A673 (cell line): ENCODE results near the gene POU4F2.

Experiments used
- CTCF ChIP-seq: fragments of 300-800, 200-600 bp; sonication (generic); conservative IDR thresholded peaks from 2 replicates; pipeline ENCODE4 v1.5.1; 2017; ENCODE audit warnings: low read depth, mild to moderate bottlenecking, antibody characterized with exemption, low read length, moderate library complexity, mixed read lengths
- EZH2 ChIP-seq: fragments of 200-600 bp; sonication (generic); IDR thresholded peaks from 2 replicates; pipeline ENCODE4 v1.6.1; 2017; ENCODE audit warnings: borderline replicate concordance, low read depth, mild to moderate bottlenecking, mixed read lengths, antibody characterized with exemption, low read length; ENCODE audit not compliant: poor library complexity, severe bottlenecking

- TF ChIP-seq CTCF (no peak), EZH2 (no peak)
Observed at GRCh38 chr4:146655521-146655856, 16.8 kb downstream of the POU4F2 start.
